H1 (cell line): ENCODE measurements around the gene C1GALT1. TPM values are rescaled to one million over a fixed set of nuclear protein-coding genes. Genes with fewer than 3 reads are reported as not detected.

ENCODE experiments used
- CTCF ChIA-PET: fragments of 300-600 bp; sonication (Branson Sonifier 250); formaldehyde crosslinking; loops from one replicate; lab custom pipeline; 2021; ENCODE audit not compliant: partially characterized antibody; lab: Charles Lee
- POLR2A ChIA-PET: fragments of 300-600 bp; sonication (Branson Sonifier 250); formaldehyde crosslinking; loops from one replicate; lab custom pipeline; 2021; ENCODE audit warnings: inconsistent platforms; ENCODE audit not compliant: partially characterized antibody; lab: Charles Lee
- DNase-seq, 2 experiments: peaks; one replicate each; pipeline versions ENCODE4 v3.0.0 to v3.0.0-alpha.2; 2010 to 2022; ENCODE audit warnings: low spot score in 2 of 2, low read depth in 1 of 2, mixed read lengths in 1 of 2
- FAIRE-seq: peaks from 2 replicates; lab custom pipeline; 2011; peaks lifted over from hg19 to GRCh38; lab: Jason Lieb, UNC
- H2AFZ ChIP-seq: 2 replicates; pipeline ENCODE4 v1.8.1; 2012; ENCODE audit warnings: low read length, inconsistent platforms
- H2AK5ac ChIP-seq: 2 replicates; pipeline ENCODE4 v1.6.1; 2013; ENCODE audit warnings: low read depth, low read length
- H2BK120ac ChIP-seq: replicated peaks from 2 replicates; pipeline ENCODE3; 2013; ENCODE audit warnings: low read depth, low read length, inconsistent platforms
- H2BK12ac ChIP-seq: 2 replicates; pipeline ENCODE4 v1.6.1; 2013; ENCODE audit warnings: low read depth, low read length
- H2BK15ac ChIP-seq: 2 replicates; pipeline ENCODE4 v1.6.1; 2013; ENCODE audit warnings: low read length
- H2BK20ac ChIP-seq: 2 replicates; pipeline ENCODE4 v1.6.1; 2013; ENCODE audit warnings: low read length
- H2BK5ac ChIP-seq: 2 replicates; pipeline ENCODE4 v1.6.1; 2013; ENCODE audit warnings: low read depth, low read length
- H3K14ac ChIP-seq: 2 replicates; pipeline ENCODE4 v1.6.1; 2013; ENCODE audit warnings: inconsistent platforms; ENCODE audit not compliant: insufficient read length
- H3K18ac ChIP-seq: 2 replicates; pipeline ENCODE4 v1.6.1; 2013; ENCODE audit warnings: low read length; ENCODE audit errors: extremely low read depth
- H3K23ac ChIP-seq: 2 replicates; pipeline ENCODE4 v1.6.1; 2013; ENCODE audit warnings: inconsistent platforms; ENCODE audit not compliant: insufficient read length
- H3K23me2 ChIP-seq: 2 replicates; pipeline ENCODE4 v1.6.1; 2013; ENCODE audit warnings: low read depth, low read length
- H3K27ac ChIP-seq: 2 replicates; pipeline ENCODE4 v1.6.1; 2011; ENCODE audit warnings: low read depth, low read length, inconsistent platforms
- H3K27me3 ChIP-seq, 4 experiments: replicated peaks in 1 of 4; 1 replicate in 1 of 4; 2 replicates in 3 of 4; pipeline versions ENCODE4 v1.6.1 to v1.8.1; 2011 to 2013; ENCODE audit warnings: low read length in 3 of 4, mild to moderate bottlenecking in 3 of 4, inconsistent platforms in 2 of 4, mixed read lengths in 2 of 4, moderate library complexity in 1 of 4; ENCODE audit not compliant: control insufficient read depth in 3 of 4, insufficient read depth in 3 of 4; ENCODE audit errors: extremely low read depth in 1 of 4
- H3K36me3 ChIP-seq, 4 experiments: 2 replicates each; pipeline versions ENCODE4 v1.6.1 to v1.8.1; 2011 to 2013; ENCODE audit warnings: mild to moderate bottlenecking in 4 of 4, low read length in 3 of 4, moderate library complexity in 2 of 4, control low read depth in 1 of 4, inconsistent platforms in 1 of 4; ENCODE audit not compliant: insufficient read depth in 4 of 4, control insufficient read depth in 2 of 4
- H3K4ac ChIP-seq: replicated peaks from 2 replicates; pipeline ENCODE3; 2013; ENCODE audit warnings: low read length, low read depth, mixed read lengths, inconsistent platforms; ENCODE audit not compliant: insufficient read length
- H3K4me1 ChIP-seq, 4 experiments: replicated peaks in 1 of 4; 1 replicate in 1 of 4; 2 replicates in 3 of 4; pipeline versions ENCODE4 v1.6.1 to v1.8.1; 2011 to 2013; ENCODE audit warnings: low read length in 3 of 4, inconsistent platforms in 2 of 4, mixed read lengths in 1 of 4; ENCODE audit not compliant: insufficient read depth in 4 of 4, control insufficient read depth in 3 of 4
- H3K4me2 ChIP-seq, 2 experiments: 2 replicates each; pipeline versions ENCODE4 v1.6.1 to v1.8.1; 2011 to 2013; ENCODE audit warnings: low read depth in 2 of 2, low read length in 2 of 2, control low read depth in 1 of 2, inconsistent platforms in 1 of 2, mild to moderate bottlenecking in 1 of 2; ENCODE audit not compliant: insufficient read depth in 1 of 2
- H3K4me3 ChIP-seq, 4 experiments: fragments of 200-600, 300-600 bp in 1 of 4; sonication (generic), shearing (Covaris generic), sonication (Bioruptor Twin) in 1 of 4; 2 replicates each; pipeline versions ENCODE4 v1.5.1 to v1.8.1; 2011 to 2016; ENCODE audit warnings: low read length in 4 of 4, low read depth in 3 of 4, control low read depth in 2 of 4, inconsistent platforms in 2 of 4, mild to moderate bottlenecking in 2 of 4, mixed read lengths in 1 of 4, moderate library complexity in 1 of 4; ENCODE audit not compliant: insufficient read depth in 2 of 4; ENCODE audit errors: extremely low read depth in 1 of 4
- H3K56ac ChIP-seq: replicated peaks from 2 replicates; pipeline ENCODE3; 2013; ENCODE audit warnings: low read depth, mild to moderate bottlenecking, mixed read lengths, low read length, inconsistent platforms; ENCODE audit not compliant: insufficient read length
- H3K79me1 ChIP-seq: 2 replicates; pipeline ENCODE4 v1.6.1; 2013; ENCODE audit warnings: low read depth, low read length, control low read depth
- H3K79me2 ChIP-seq, 2 experiments: 2 replicates each; pipeline versions ENCODE4 v1.6.1 to v1.8.1; 2012 to 2013; ENCODE audit warnings: low read length in 2 of 2, mild to moderate bottlenecking in 2 of 2, inconsistent platforms in 1 of 2; ENCODE audit not compliant: insufficient read depth in 2 of 2, control insufficient read depth in 1 of 2
- H3K9ac ChIP-seq, 4 experiments: replicated peaks in 1 of 4; 1 replicate in 1 of 4; 2 replicates in 3 of 4; pipeline versions ENCODE4 v1.6.1 to v1.8.1; 2011 to 2013; ENCODE audit warnings: low read depth in 3 of 4, low read length in 3 of 4, control low read depth in 2 of 4, mild to moderate bottlenecking in 2 of 4, moderate library complexity in 2 of 4, inconsistent platforms in 1 of 4; ENCODE audit errors: extremely low read depth in 1 of 4
- H3K9me3 ChIP-seq, 2 experiments: 2 replicates each; pipeline versions ENCODE4 v1.6.1 to v1.8.1; 2012 to 2013; ENCODE audit warnings: mild to moderate bottlenecking in 2 of 2, moderate library complexity in 2 of 2, control low read depth in 1 of 2, inconsistent platforms in 1 of 2, low read depth in 1 of 2, low read length in 1 of 2, mixed read lengths in 1 of 2; ENCODE audit not compliant: insufficient read depth in 2 of 2
- H4K20me1 ChIP-seq, 2 experiments: replicated peaks in 1 of 2; 2 replicates each; pipeline versions ENCODE3 to v1.8.1; 2011 to 2013; ENCODE audit warnings: inconsistent platforms in 2 of 2, low read length in 2 of 2, mild to moderate bottlenecking in 1 of 2; ENCODE audit not compliant: insufficient read depth in 2 of 2, control insufficient read depth in 1 of 2
- H4K5ac ChIP-seq: 2 replicates; pipeline ENCODE4 v1.6.1; 2013; ENCODE audit warnings: low read length, low read depth, mixed read lengths, inconsistent platforms; ENCODE audit not compliant: insufficient read length
- H4K8ac ChIP-seq: 2 replicates; pipeline ENCODE4 v1.8.0; 2013; ENCODE audit warnings: mild to moderate bottlenecking, moderate library complexity, low read length, inconsistent platforms; ENCODE audit not compliant: insufficient read depth; ENCODE audit errors: extremely low read depth
- H4K91ac ChIP-seq: replicated peaks from 2 replicates; pipeline ENCODE3; 2013; ENCODE audit warnings: low read length, mixed read lengths, inconsistent platforms; ENCODE audit not compliant: insufficient read length
- RAD21 ChIP-seq, 2 experiments: IDR thresholded peaks in 1 of 2; conservative IDR thresholded peaks in 1 of 2; 2 replicates each; pipeline ENCODE4 v1.6.1; 2011; ENCODE audit warnings: low read depth in 2 of 2, low read length in 2 of 2, improper control_type of control experiment in 1 of 2, inconsistent platforms in 1 of 2, mild to moderate bottlenecking in 1 of 2, moderate library complexity in 1 of 2
- SIN3A ChIP-seq, 2 experiments: IDR thresholded peaks in 1 of 2; conservative IDR thresholded peaks in 1 of 2; 2 replicates each; pipeline ENCODE4 v1.6.1; 2011 to 2012; ENCODE audit warnings: low read length in 2 of 2, improper control_type of control experiment in 1 of 2, low read depth in 1 of 2, mild to moderate bottlenecking in 1 of 2
- SIRT6 ChIP-seq: IDR thresholded peaks from one replicate; pipeline ENCODE4 v1.7.1; 2012; ENCODE audit warnings: low read length, inconsistent platforms
- WGBS, 2 experiments: shearing (Covaris generic) in 1 of 2; methylation state at CpG; one replicate each; pipeline versions ENCODE4 v1.1.6 to v1.1.7; 2013 to 2015; ENCODE audit warnings: low lambda C conversion rate in 2 of 2, mixed read lengths in 2 of 2, inconsistent platforms in 1 of 2, low coverage in 1 of 2, missing lambda C conversion rate in 1 of 2; ENCODE audit not compliant: insufficient replicate concordance in 2 of 2, insufficient coverage in 1 of 2, insufficient read length in 1 of 2; ENCODE audit errors: extremely low coverage in 1 of 2, missing lambda C conversion rate in 1 of 2; 5-methylcytosine and 5-hydroxymethylcytosine counted together
- polyA plus RNA-seq, 7 experiments: library from polyadenylated mRNA; depleted of rRNA in 3 of 7; stranded (reverse) in 5 of 7; unstranded in 2 of 7; fragments of >200 nt in 5 of 7; fragments of 200-250 nt in 2 of 7; gene quantifications; 1 replicate in 5 of 7; 2 replicates in 1 of 7; 4 replicates in 1 of 7; pipeline versions ENCODE4 v1.2.1 to v1.2.3, GENCODE V29; 2011 to 2013; ENCODE audit warnings: missing spikeins in 2 of 7, mixed read lengths in 2 of 7
- total RNA-seq: library from RNA; stranded (reverse); fragmentation: NEBNext Ultra II Directional; extraction: Animal tissue kit (Norgen Biotek cat#: 25700); gene quantifications from 2 replicates; pipeline ENCODE4 v1.2.1, GENCODE V29; 2021

C1GALT1 gene
- total and polyA plus RNA-seq, 2 of the 8 experiments (the other 6 are each of a cell fraction or from before 2014, with no cell fraction given): 18.7 to 94.2 TPM

DNA sequence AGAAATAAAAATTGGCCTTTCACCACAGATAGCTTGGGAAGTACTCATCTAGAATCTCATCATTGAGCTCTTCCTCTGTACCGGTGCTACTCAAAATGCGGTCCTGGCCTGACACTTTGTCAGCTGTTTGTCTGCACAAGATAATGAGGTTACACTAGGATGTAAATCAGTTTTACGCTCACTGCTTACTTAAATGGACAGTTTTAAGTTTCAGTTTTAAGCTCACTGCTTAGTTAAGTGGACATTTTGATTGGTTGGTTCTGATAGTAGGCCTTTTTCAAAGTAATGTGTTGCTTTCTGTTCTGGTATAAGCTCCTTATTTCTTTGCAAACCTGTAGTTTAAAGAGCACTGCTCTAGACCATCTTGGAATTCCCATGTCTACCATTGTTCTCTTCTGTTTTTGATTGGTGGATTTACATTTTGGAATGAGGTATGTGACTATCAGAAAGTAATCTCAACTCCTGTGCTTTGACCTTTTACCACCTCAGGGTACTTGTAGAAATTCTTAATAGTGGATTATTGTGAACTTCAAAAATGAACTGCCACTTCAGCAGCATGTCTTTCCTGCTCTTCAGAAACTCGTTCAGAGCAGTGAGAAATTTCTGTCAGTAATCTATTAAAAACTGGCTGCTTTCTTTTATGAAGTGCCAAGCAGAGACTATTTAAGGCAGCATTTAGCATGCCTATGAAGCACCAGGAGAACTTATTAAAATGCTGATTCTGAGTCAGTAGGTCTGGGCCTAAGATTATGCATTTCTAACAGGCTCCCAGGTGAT, 55.0 kb downstream of the C1GALT1 start:
- peaks cover 0 to 84% of the 10 kb centered on the region in 2 experiments; a peak in 2 of 4 replicates for H3K79me2 ChIP-seq
- no peaks in the 10 kb centered on the region for H3K79me1 ChIP-seq
- H3K27ac ChIP-seq: no peak overlapping the region
- no peaks in the 10 kb centered on the region for H4K20me1 ChIP-seq
- peak overlapping the region in 1 of 4 experiments; percentile 29; a peak in 2 of 8 replicates for H3K4me3 ChIP-seq
- no peak overlapping the region for H2AK5ac ChIP-seq
- no peaks in the 10 kb centered on the region for H3K27me3 ChIP-seq
- H3K36me3 ChIP-seq: peaks cover 0 to 36% (median 6%) of the 10 kb centered on the region in 4 experiments; a peak in 5 of 8 replicates
- no peak overlapping the region for H4K8ac ChIP-seq
- H4K5ac ChIP-seq: peak overlapping the region; percentile 51
- ChIA-PET POLR2A (interaction anchor here (0.8 to 1.8 kb wide), 5 partner anchors 9 to 56 kb away, joined by 3 to 6 read pairs (median 3); no protein-coding TSS in a partner anchor), CTCF (interaction anchor here (0.6 to 1.6 kb wide), 4 partner anchors 9 to 66 kb away, joined by 3 to 8 read pairs (median 4); no protein-coding TSS in a partner anchor)
- TF ChIP-seq RAD21 (IDR thresholded peaks at IDR 0.05 in 1 of 2, conservative IDR thresholded peaks at IDR 0.05 in 1 of 2; ENCODE audit: low read depth in 2 of 2, low read length in 2 of 2) (no peak), SIN3A (conservative IDR thresholded peaks at IDR 0.05 in 1 of 2, IDR thresholded peaks at IDR 0.05 in 1 of 2; ENCODE audit: low read depth in 1 of 2, low read length in 2 of 2) (0 out of 4 replicates have a peak, but pooled peaks of 1 of the 2 experiments have one; percentile 52), SIRT6 (no peak)
- H3K23me2 ChIP-seq: no peaks in the 10 kb centered on the region
- no peak for DNase-seq
- H2BK5ac ChIP-seq: no peak overlapping the region
- no peak overlapping the region for H2BK12ac ChIP-seq
- peaks cover 0 to 22% (median 13%) of the 10 kb centered on the region in 4 experiments; a peak in 4 of 7 replicates for H3K4me1 ChIP-seq
- no peak overlapping the region for H3K23ac ChIP-seq
- H2BK120ac ChIP-seq: peak overlapping the region; percentile 14
- no peaks in the 10 kb centered on the region for H3K9me3 ChIP-seq
- no peak overlapping the region for H2BK20ac ChIP-seq
- H3K4ac ChIP-seq: no peak overlapping the region
- H3K56ac ChIP-seq: no peak overlapping the region
- WGBS, 2 experiments: 64% methylated on average over 4 of the region's 4 CpGs; no CpG with 5 or more reads in 1 of the 2 experiments
- H3K14ac ChIP-seq: no peak overlapping the region
- H4K91ac ChIP-seq: no peak overlapping the region
- FAIRE-seq: peak; percentile 28
- H3K18ac ChIP-seq: no peak overlapping the region
- peak overlapping the region; percentile 47 to 52 for H3K4me2 ChIP-seq
- H2AFZ ChIP-seq: no peak overlapping the region
- no peak overlapping the region for H2BK15ac ChIP-seq
- no peak overlapping the region for H3K9ac ChIP-seq
